ENCODE measurements around the gene U2AF1L4. TPM values are rescaled to one million over a fixed set of nuclear protein-coding genes. Genes with fewer than 3 reads are reported as not detected.

Gene U2AF1L4
- total RNA-seq, 1 experiment from 2014 or later, result 37.5 TPM

GRCh38 chr19:35727956-35728706 is 17.1 kb downstream of the U2AF1L4 start:
- peaks cover 78% of the 10 kb centered on the region for H3K36me3 Mint-ChIP-seq (ENCODE audit: insufficient read depth, unreplicated experiment)
- no peak for DNase-seq (ENCODE audit: unreplicated experiment)
- POLR2A ChIA-PET, result interaction anchor here (1.1 to 1.2 kb wide), 2 partner anchors 12 to 17 kb away, joined by 4 to 5 read pairs; partner anchors contain the start of genes PSENEN and U2AF1L4
- intact Hi-C loops (cut with micrococcal nuclease), result no loop called here
- CTCF ChIA-PET, result interaction anchor here (0.5 to 0.7 kb wide), 3 partner anchors 179 to 286 kb away, joined by 3 read pairs; no protein-coding TSS in a partner anchor
- no peak overlapping the region for H3K4me3 Mint-ChIP-seq (ENCODE audit: unreplicated experiment)
- H3K27me3 Mint-ChIP-seq (ENCODE audit: insufficient read depth, unreplicated experiment), result no peaks in the 10 kb centered on the region
- H3K27ac Mint-ChIP-seq (ENCODE audit: low read depth, unreplicated experiment), result peak overlapping the region; percentile 4
- no peaks in the 10 kb centered on the region for H3K9me3 Mint-ChIP-seq (ENCODE audit: unreplicated experiment)
- no TSS peak for BruUV-seq (replicated peaks)
- H3K4me1 Mint-ChIP-seq (ENCODE audit: insufficient read depth, unreplicated experiment), result no peaks in the 10 kb centered on the region
- TF ChIP-seq CTCF (IDR thresholded peaks at IDR 0.05; ENCODE audit: unreplicated experiment), result no peak

GRCh38 chr19:35727053-35727955 is 17.9 kb downstream of the U2AF1L4 start:
- CTCF ChIA-PET, result interaction anchor here (0.6 to 0.7 kb wide), 2 partner anchors 178 to 180 kb away, joined by 3 read pairs; no protein-coding TSS in a partner anchor
- Mint-ChIP-seq H3K36me3 (ENCODE audit: insufficient read depth, unreplicated experiment) (peaks cover 85% of the 10 kb centered on the region), H3K27me3 (ENCODE audit: insufficient read depth, unreplicated experiment) (no peaks in the 10 kb centered on the region), H3K27ac (ENCODE audit: low read depth, unreplicated experiment) (no peak overlapping the region), H3K9me3 (ENCODE audit: unreplicated experiment) (no peaks in the 10 kb centered on the region), H3K4me3 (ENCODE audit: unreplicated experiment) (no peak overlapping the region), H3K4me1 (ENCODE audit: insufficient read depth, unreplicated experiment) (no peaks in the 10 kb centered on the region)
- no peak for DNase-seq (ENCODE audit: unreplicated experiment)
- intact Hi-C loops (cut with micrococcal nuclease), result no loop called here
- TF ChIP-seq CTCF (IDR thresholded peaks at IDR 0.05; ENCODE audit: unreplicated experiment), result no peak
- BruUV-seq (replicated peaks), result no TSS peak
- POLR2A ChIA-PET, result interaction anchor here (1.1 to 1.2 kb wide), 2 partner anchors 13 to 18 kb away, joined by 4 to 5 read pairs; partner anchors contain the start of genes PSENEN and U2AF1L4

- H3K4me3 Mint-ChIP-seq (ENCODE audit: unreplicated experiment), result no peak overlapping the region
- H3K27ac Mint-ChIP-seq (ENCODE audit: low read depth, unreplicated experiment), result peak overlapping the region; percentile 53
- intact Hi-C loops (cut with micrococcal nuclease), result no loop called here
- no TSS peak for BruUV-seq (replicated peaks)
- TF ChIP-seq CTCF (IDR thresholded peaks at IDR 0.05; ENCODE audit: unreplicated experiment), result no peak
- peaks cover 93% of the 10 kb centered on the region for H3K36me3 Mint-ChIP-seq (ENCODE audit: insufficient read depth, unreplicated experiment)
- H3K27me3 Mint-ChIP-seq (ENCODE audit: insufficient read depth, unreplicated experiment), result no peaks in the 10 kb centered on the region
- ChIA-PET CTCF (no interaction called here), POLR2A (no interaction called here)
- H3K9me3 Mint-ChIP-seq (ENCODE audit: unreplicated experiment), result no peaks in the 10 kb centered on the region
- H3K4me1 Mint-ChIP-seq (ENCODE audit: insufficient read depth, unreplicated experiment), result peaks cover under 1% of the 10 kb centered on the region
- DNase-seq (ENCODE audit: unreplicated experiment), result no peak
Observed at GRCh38 chr19:35725216-35725861, 19.9 kb downstream of the U2AF1L4 start.

Measured in MCF 10A (cell line).